Left cardiac atrium (tissue), 4 donors: Measurements from ENCODE around the gene GTF2F1. TPM values are rescaled to one million over a fixed set of nuclear protein-coding genes. Genes with fewer than 3 reads are reported as not detected.
"Not testable (repeated sequence)": the region's sequence is repeated elsewhere in the genome, so short reads cannot be mapped to it uniquely, and the experiment has no call there.

Source experiments
- ATAC-seq, 2 donors: fragments of 200-7000 bp; cut with Tn5 transposase; one replicate each; pipeline ENCODE4 v1.9.1; 2020; ENCODE audit warnings: mild to moderate bottlenecking in 2 of 2, moderate library complexity in 2 of 2
- DNase-seq: peaks from one replicate; pipeline ENCODE4 v3.0.0-alpha.2; 2020
- intact Hi-C, 2 donors: fragments of 100-400 bp; cut with DNase I; formaldehyde crosslinking; loops; one replicate each; pipeline versions ENCODE4 v1.14.1 to v1.15.1; 2022 to 2023
- total RNA-seq, 2 donors: library from RNA; stranded (reverse); fragmentation: NEBNext Ultra II Directional; extraction: Animal tissue kit (Norgen Biotek cat#: 25700); gene quantifications; one replicate each; pipeline ENCODE4 v1.2.1, GENCODE V29; 2021
- donor health status: DM: no; HTN: yes; CAD: no.
- donor health status: DM: no; HTN: yes; CAD: no; lungs with severe emphysema.
- donor health status: DM: yes; HTN: yes; CAD: no.
- donor health status: Dilated cardiomyopathy.

The GTF2F1 gene
- total RNA-seq, 2 donors from 2014 or later, result 29.6 to 33.0 TPM

- peak; percentile 91 to 93 for ATAC-seq
- intact Hi-C loops, result loop anchor here in 1 of 2 donors (5.0 kb wide), 1 partner anchor 365 kb away; the partner anchor contains the start of genes GPR108 and TRIP10
- DNase-seq, result peak; percentile 99
Observed at GRCh38 chr19:6372594-6373095, 20.3 kb downstream of the GTF2F1 start, which contains the start of gene ALKBH7. TSS of gene ALKBH7 (plus strand) at chr19:6372794. CDS start at chr19:6372821, 27 bp downstream.

GRCh38 chr19:6364353-6364752, 28.6 kb downstream of the GTF2F1 start:
- DNase-seq (no peak), ATAC-seq (no peak)
- intact Hi-C loops, result no loop called here

GRCh38 chr19:6362351-6362801, 30.6 kb downstream of the GTF2F1 start:
- DNase-seq (no peak), ATAC-seq (no peak)
- intact Hi-C loops, result no loop called here

- intact Hi-C loops, result no loop called here
- ATAC-seq (peak in 1 of 2 donors; percentile 40), DNase-seq (no peak)
Observed at GRCh38 chr19:6362027-6362350, 31.0 kb downstream of the GTF2F1 start.

- DNase-seq, intact Hi-C loops, ATAC-seq: not testable (repeated sequence)
Observed at GRCh38 chr19:6360857-6361216, 32.1 kb downstream of the GTF2F1 start.

GRCh38 chr19:6360445-6360844, 32.5 kb downstream of the GTF2F1 start:
- DNase-seq, ATAC-seq, intact Hi-C loops: not testable (repeated sequence)

GRCh38 chr19:6359568-6360341, 33.2 kb downstream of the GTF2F1 start:
- no peak for DNase-seq
- intact Hi-C loops, result no loop called here
- ATAC-seq, result no peak

- ATAC-seq, result no peak
- intact Hi-C loops, result no loop called here
- no peak for DNase-seq
Observed at GRCh38 chr19:6358003-6358402, 35.0 kb downstream of the GTF2F1 start.

- no peak for DNase-seq
- no peak for ATAC-seq
- intact Hi-C loops, result no loop called here
Observed at GRCh38 chr19:6357174-6357573, 35.8 kb downstream of the GTF2F1 start.

- intact Hi-C loops, DNase-seq, ATAC-seq: not testable (repeated sequence)
Observed at GRCh38 chr19:6355321-6356040, 37.5 kb downstream of the GTF2F1 start.

GRCh38 chr19:6354098-6354674, 38.8 kb downstream of the GTF2F1 start:
- intact Hi-C loops, result no loop called here
- ATAC-seq (no peak), DNase-seq (no peak)

GRCh38 chr19:6352381-6353165, 40.4 kb downstream of the GTF2F1 start:
- DNase-seq (no peak), ATAC-seq (no peak)
- intact Hi-C loops, result no loop called here

GRCh38 chr19:6350688-6351087, 42.3 kb downstream of the GTF2F1 start:
- no peak for ATAC-seq
- intact Hi-C loops, result no loop called here
- DNase-seq, result no peak

- ATAC-seq, intact Hi-C loops, DNase-seq: not testable (repeated sequence)
Observed at GRCh38 chr19:6349271-6349670, 43.7 kb downstream of the GTF2F1 start.

GRCh38 chr19:6343462-6343861, 49.5 kb downstream of the GTF2F1 start:
- no peak for ATAC-seq
- no peak for DNase-seq
- intact Hi-C loops, result no loop called here

GRCh38 chr19:6340493-6341201, 52.3 kb downstream of the GTF2F1 start:
- no peak for ATAC-seq
- intact Hi-C loops, result no loop called here
- DNase-seq, result no peak

- no peak for DNase-seq
- intact Hi-C loops, result no loop called here
- ATAC-seq, result no peak
Observed at GRCh38 chr19:6334490-6335285, 58.3 kb downstream of the GTF2F1 start.

GRCh38 chr19:6333439-6333838, 59.5 kb downstream of the GTF2F1 start, which contains the start of gene ACER1:
TSS of gene ACER1 (minus strand) at chr19:6333612. CDS start at chr19:6333551, 61 bp downstream.
- intact Hi-C loops, result no loop called here
- DNase-seq, result no peak
- ATAC-seq, result no peak
